Trophoblast cell (in vitro differentiated cells and primary cell): ENCODE measurements around the gene NFKB2.

Experiments
- DNase-seq, 2 donors: peaks; one replicate each; pipeline ENCODE4 v3.0.0-alpha.2; 2016
- H2AFZ ChIP-seq: 2 replicates; pipeline ENCODE4 v1.6.1; 2013; ENCODE audit warnings: low read length, moderate library complexity, mild to moderate bottlenecking; ENCODE audit not compliant: insufficient read depth, poor library complexity
- H2AK5ac ChIP-seq: 2 replicates; pipeline ENCODE4 v1.6.1; 2013; ENCODE audit warnings: mild to moderate bottlenecking, low read length
- H2BK120ac ChIP-seq: 2 replicates; pipeline ENCODE4 v1.6.1; 2013; ENCODE audit warnings: low read length, mild to moderate bottlenecking, moderate library complexity; ENCODE audit not compliant: insufficient read depth, poor library complexity
- H2BK12ac ChIP-seq: 2 replicates; pipeline ENCODE4 v1.6.1; 2013; ENCODE audit warnings: mild to moderate bottlenecking, low read length, moderate library complexity
- H2BK5ac ChIP-seq: 2 replicates; pipeline ENCODE4 v1.6.1; 2013; ENCODE audit warnings: low read length, low read depth, moderate library complexity, mild to moderate bottlenecking; ENCODE audit not compliant: poor library complexity
- H3K14ac ChIP-seq: 2 replicates; pipeline ENCODE4 v1.6.1; 2013; ENCODE audit warnings: mild to moderate bottlenecking, low read length
- H3K18ac ChIP-seq: 2 replicates; pipeline ENCODE4 v1.6.1; 2013; ENCODE audit warnings: mild to moderate bottlenecking, low read length
- H3K23ac ChIP-seq: 2 replicates; pipeline ENCODE4 v1.6.1; 2013; ENCODE audit warnings: low read length
- H3K27ac ChIP-seq: 2 replicates; pipeline ENCODE4 v1.5.1; 2013; ENCODE audit warnings: low read depth, mild to moderate bottlenecking, inconsistent platforms, low read length, moderate library complexity
- H3K27me3 ChIP-seq: 2 replicates; pipeline ENCODE4 v1.6.1; 2013; ENCODE audit warnings: inconsistent platforms, mild to moderate bottlenecking, low read length, moderate library complexity; ENCODE audit not compliant: insufficient read depth
- H3K36me3 ChIP-seq, 2 experiments: 1 replicate in 1 of 2; 2 replicates in 1 of 2; pipeline ENCODE4 v1.6.1; 2013; ENCODE audit warnings: low read length in 2 of 2, mild to moderate bottlenecking in 2 of 2, moderate library complexity in 1 of 2; ENCODE audit not compliant: insufficient read depth in 2 of 2, control insufficient read depth in 1 of 2
- H3K4ac ChIP-seq: 2 replicates; pipeline ENCODE4 v1.6.1; 2013; ENCODE audit warnings: low read depth, mild to moderate bottlenecking, low read length, moderate library complexity
- H3K4me1 ChIP-seq, 2 experiments: 1 replicate in 1 of 2; 2 replicates in 1 of 2; pipeline ENCODE4 v1.6.1; 2013; ENCODE audit warnings: low read length in 2 of 2, mild to moderate bottlenecking in 2 of 2, moderate library complexity in 1 of 2; ENCODE audit not compliant: insufficient read depth in 2 of 2, control insufficient read depth in 1 of 2
- H3K4me2 ChIP-seq: 2 replicates; pipeline ENCODE4 v1.6.1; 2013; ENCODE audit warnings: inconsistent platforms, mild to moderate bottlenecking, low read length, moderate library complexity
- H3K4me3 ChIP-seq: 2 replicates; pipeline ENCODE4 v1.5.1; 2013; ENCODE audit warnings: mild to moderate bottlenecking, low read depth, low read length, inconsistent platforms
- H3K79me1 ChIP-seq: one replicate; pipeline ENCODE4 v1.6.1; 2013; ENCODE audit warnings: low read length
- H3K79me2 ChIP-seq: 2 replicates; pipeline ENCODE4 v1.6.1; 2013; ENCODE audit warnings: low read length, mild to moderate bottlenecking; ENCODE audit not compliant: control insufficient read depth, insufficient read depth, poor library complexity
- H3K9ac ChIP-seq: 2 replicates; pipeline ENCODE4 v1.6.1; 2013; ENCODE audit warnings: mild to moderate bottlenecking, low read length
- H3K9me3 ChIP-seq: 2 replicates; pipeline ENCODE4 v1.6.1; 2013; ENCODE audit warnings: low read depth, mild to moderate bottlenecking, control low read depth, inconsistent platforms, low read length; ENCODE audit not compliant: insufficient read depth
- H4K12ac ChIP-seq: 2 replicates; pipeline ENCODE4 v1.6.1; 2013; ENCODE audit warnings: low read depth, mild to moderate bottlenecking, low read length, moderate library complexity
- H4K8ac ChIP-seq: 2 replicates; pipeline ENCODE4 v1.6.1; 2013; ENCODE audit warnings: low read depth, mild to moderate bottlenecking, low read length, moderate library complexity
- H4K91ac ChIP-seq: one replicate; pipeline ENCODE4 v1.6.1; 2013; ENCODE audit warnings: low read depth, mild to moderate bottlenecking, low read length, moderate library complexity
- WGBS: extraction: QIAGEN DNeasy Blood & Tissue Kit; methylation state at CpG from one replicate; pipeline ENCODE4 v1.1.7; 2013; ENCODE audit warnings: missing lambda C conversion rate; ENCODE audit not compliant: insufficient read length, insufficient coverage; ENCODE audit errors: extremely low coverage; 5-methylcytosine and 5-hydroxymethylcytosine counted together

Gene NFKB2

GRCh38 chr10:102407425-102408130 is 12.1 kb downstream of the NFKB2 start:
- no peak overlapping the region for H3K4me3 ChIP-seq
- H3K23ac ChIP-seq, result no peak overlapping the region
- no peak overlapping the region for H3K9ac ChIP-seq
- no CpG with 5 or more reads among the region's 13 CpGs for WGBS
- H3K4ac ChIP-seq, result no peak overlapping the region
- no peak overlapping the region for H2AFZ ChIP-seq
- H3K9me3 ChIP-seq, result peaks cover 6% of the 10 kb centered on the region
- H4K12ac ChIP-seq, result no peak overlapping the region
- H3K18ac ChIP-seq, result no peak overlapping the region
- no peak overlapping the region for H2AK5ac ChIP-seq
- H3K27ac ChIP-seq, result no peak overlapping the region
- H2BK5ac ChIP-seq, result no peak overlapping the region
- no peak overlapping the region for H2BK120ac ChIP-seq
- H3K27me3 ChIP-seq, result peaks cover 46% of the 10 kb centered on the region
- no peak for DNase-seq
- peaks cover 6 to 13% of the 10 kb centered on the region in 2 experiments for H3K4me1 ChIP-seq
- H2BK12ac ChIP-seq, result no peak overlapping the region
- no peaks in the 10 kb centered on the region for H3K79me1 ChIP-seq
- H3K4me2 ChIP-seq, result no peak overlapping the region
- H3K36me3 ChIP-seq, result no peaks in the 10 kb centered on the region
- H4K91ac ChIP-seq, result no peak overlapping the region
- H3K14ac ChIP-seq, result no peak overlapping the region
- no peak overlapping the region for H4K8ac ChIP-seq
- no peaks in the 10 kb centered on the region for H3K79me2 ChIP-seq

- H2BK5ac ChIP-seq, result no peak overlapping the region
- no peak overlapping the region for H3K9ac ChIP-seq
- DNase-seq, result no peak
- H3K14ac ChIP-seq, result no peak overlapping the region
- peaks cover 4 to 13% of the 10 kb centered on the region in 2 experiments for H3K4me1 ChIP-seq
- no peaks in the 10 kb centered on the region for H3K79me1 ChIP-seq
- H3K79me2 ChIP-seq, result no peaks in the 10 kb centered on the region
- H2BK120ac ChIP-seq, result no peak overlapping the region
- no peak overlapping the region for H4K91ac ChIP-seq
- no peak overlapping the region for H4K12ac ChIP-seq
- no peak overlapping the region for H2BK12ac ChIP-seq
- H2AK5ac ChIP-seq, result no peak overlapping the region
- H3K36me3 ChIP-seq, result no peaks in the 10 kb centered on the region
- peak overlapping the region; percentile 74 for H3K4me2 ChIP-seq
- no peak overlapping the region for H3K4ac ChIP-seq
- no CpG with 5 or more reads among the region's 14 CpGs for WGBS
- H3K9me3 ChIP-seq, result peaks cover 6% of the 10 kb centered on the region
- H3K18ac ChIP-seq, result no peak overlapping the region
- H2AFZ ChIP-seq, result no peak overlapping the region
- peaks cover 46% of the 10 kb centered on the region for H3K27me3 ChIP-seq
- H3K27ac ChIP-seq, result no peak overlapping the region
- H4K8ac ChIP-seq, result no peak overlapping the region
- H3K4me3 ChIP-seq, result no peak overlapping the region
- H3K23ac ChIP-seq, result no peak overlapping the region
Observed at GRCh38 chr10:102408131-102408727, 12.7 kb downstream of the NFKB2 start.

GRCh38 chr10:102408728-102409603 is 13.5 kb downstream of the NFKB2 start:
- Histone ChIP-seq H2AK5ac (no peak overlapping the region), H2BK5ac (no peak overlapping the region), H2BK12ac (no peak overlapping the region), H3K79me1 (no peaks in the 10 kb centered on the region), H3K27ac (no peak overlapping the region), H3K79me2 (no peaks in the 10 kb centered on the region), H3K18ac (no peak overlapping the region), H3K36me3 (no peaks in the 10 kb centered on the region), H2AFZ (peak overlapping the region; percentile 69), H3K27me3 (peaks cover 46% of the 10 kb centered on the region), H3K9ac (no peak overlapping the region), H3K4me1 (peaks cover 4 to 13% of the 10 kb centered on the region in 2 experiments), H4K8ac (no peak overlapping the region), H4K91ac (no peak overlapping the region), H3K4me2 (peak overlapping the region; percentile 74), H3K9me3 (peaks cover 6% of the 10 kb centered on the region), H2BK120ac (no peak overlapping the region), H3K4ac (no peak overlapping the region), H3K23ac (no peak overlapping the region), H3K4me3 (peak overlapping the region; percentile 60), H4K12ac (no peak overlapping the region), H3K14ac (no peak overlapping the region)
- no CpG with 5 or more reads among the region's 103 CpGs for WGBS
- DNase-seq, result peak in 1 of 2 donors; percentile 44

GRCh38 chr10:102409604-102410428 is 14.3 kb downstream of the NFKB2 start:
- Histone ChIP-seq H2AK5ac (no peak overlapping the region), H3K79me1 (no peaks in the 10 kb centered on the region), H3K27ac (no peak overlapping the region), H3K79me2 (no peaks in the 10 kb centered on the region), H3K4me3 (no peak overlapping the region), H3K36me3 (no peaks in the 10 kb centered on the region), H3K18ac (no peak overlapping the region), H2BK12ac (no peak overlapping the region), H2BK5ac (no peak overlapping the region), H3K23ac (no peak overlapping the region), H3K14ac (no peak overlapping the region), H4K91ac (no peak overlapping the region), H3K9ac (no peak overlapping the region), H4K8ac (no peak overlapping the region), H3K4ac (no peak overlapping the region), H2AFZ (no peak overlapping the region), H3K27me3 (peaks cover 46% of the 10 kb centered on the region), H3K4me1 (peaks cover 4 to 13% of the 10 kb centered on the region in 2 experiments), H4K12ac (no peak overlapping the region), H3K9me3 (peaks cover 9% of the 10 kb centered on the region), H3K4me2 (peak overlapping the region; percentile 74), H2BK120ac (no peak overlapping the region)
- DNase-seq, result peak in 1 of 2 donors; percentile 46
- no CpG with 5 or more reads among the region's 24 CpGs for WGBS
